GM18517 (cell line): Measurements from ENCODE around the gene PRDM10.

Experiments
- ATAC-seq: cut with Tn5 transposase; IDR thresholded peaks from one replicate; pipeline ENCODE4 v1.9.1; 2021; ENCODE audit warnings: mild to moderate bottlenecking, moderate library complexity; ENCODE audit not compliant: unreplicated experiment

Gene PRDM10

DNA sequence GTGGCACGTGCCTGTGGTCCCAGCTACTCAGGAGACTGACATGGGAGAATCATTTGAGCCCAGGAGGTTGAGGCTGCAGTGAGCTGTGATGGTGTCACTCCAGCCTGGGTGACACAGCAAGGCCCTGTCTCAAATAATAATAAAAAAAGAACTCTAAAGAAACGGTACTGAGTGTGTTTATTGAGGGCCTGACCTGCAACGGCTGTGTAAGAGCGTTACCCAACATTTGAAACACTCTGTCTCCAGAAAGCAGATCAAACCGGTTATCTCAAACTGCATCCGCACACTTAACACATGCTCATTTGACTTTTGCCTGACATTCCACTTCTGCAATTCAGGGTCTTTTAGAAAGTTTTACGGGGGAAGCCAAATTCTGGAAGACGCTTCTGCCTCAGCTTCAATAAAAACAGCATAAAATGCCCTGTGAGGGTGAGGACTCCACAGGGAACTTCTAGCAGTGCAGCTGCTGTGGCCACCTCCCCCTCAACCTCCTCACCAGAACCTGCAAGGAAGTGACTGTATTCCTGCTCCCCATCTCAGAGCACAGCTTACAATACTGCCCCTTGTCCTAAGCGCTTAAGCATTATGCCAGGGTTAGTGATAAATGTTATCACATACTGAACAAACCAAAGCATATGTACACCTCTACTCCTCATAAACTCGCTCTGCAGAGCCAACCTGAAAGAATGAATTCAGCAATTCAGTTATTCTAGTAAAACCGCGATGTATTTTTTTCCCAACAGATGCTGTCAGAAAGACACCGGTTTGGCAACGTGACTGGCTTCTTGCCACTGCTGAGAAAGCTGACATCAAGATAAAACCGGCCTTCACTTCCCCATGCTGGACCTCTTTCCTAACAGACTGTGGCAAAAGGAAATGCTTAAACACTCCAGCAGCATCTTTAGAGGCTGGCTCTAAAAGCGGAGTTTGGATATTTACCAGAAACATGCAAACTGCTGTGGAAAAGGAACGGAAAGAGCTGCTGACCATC, 52.2 kb downstream of the PRDM10 start:
- ATAC-seq = no peak

DNA sequence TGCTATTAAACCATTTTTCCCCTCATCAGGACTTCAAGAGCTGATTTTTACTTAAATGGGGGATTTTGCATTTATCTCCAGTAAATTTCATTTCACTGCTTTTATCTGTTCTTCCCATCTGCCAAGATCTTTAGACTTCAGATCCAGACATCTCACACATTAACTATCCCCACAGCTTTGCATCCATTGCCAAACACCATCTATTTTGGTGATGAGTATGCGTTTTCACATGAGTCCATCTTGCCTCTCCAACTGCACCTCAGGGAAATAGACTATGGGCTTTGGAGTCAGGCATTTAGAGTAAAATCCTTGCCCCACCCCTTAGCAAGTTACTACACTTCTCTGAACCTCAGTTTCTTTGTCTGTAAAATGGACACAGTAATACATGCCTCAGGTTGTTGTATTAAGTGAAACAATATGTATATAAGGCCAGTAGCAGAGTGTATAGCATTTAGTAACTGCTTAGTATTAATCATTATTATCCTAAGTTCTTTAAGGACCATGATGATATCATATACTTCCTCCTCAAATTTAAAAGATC, 53.6 kb downstream of the PRDM10 start:
- ATAC-seq = no peak

DNA sequence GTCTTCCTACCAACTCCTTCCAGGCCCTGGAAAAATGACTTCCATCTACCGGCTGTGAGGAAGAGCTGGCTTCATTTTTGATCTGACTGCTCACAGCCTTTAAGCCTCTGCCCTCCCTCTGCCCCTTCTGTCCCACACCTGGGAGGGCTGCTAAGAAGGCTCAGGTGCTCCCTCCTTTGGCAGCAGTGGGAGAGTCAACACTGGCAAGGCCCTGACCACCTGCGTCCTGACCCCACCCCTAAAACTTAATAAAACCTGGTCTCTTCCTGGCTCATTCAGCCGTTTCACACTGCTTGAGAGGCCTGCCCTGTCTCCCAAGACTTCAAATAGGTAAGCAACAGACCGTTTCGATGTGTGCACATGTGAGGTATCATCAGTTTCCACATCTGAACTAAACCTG, 55.2 kb downstream of the PRDM10 start:
- no peak for ATAC-seq

DNA sequence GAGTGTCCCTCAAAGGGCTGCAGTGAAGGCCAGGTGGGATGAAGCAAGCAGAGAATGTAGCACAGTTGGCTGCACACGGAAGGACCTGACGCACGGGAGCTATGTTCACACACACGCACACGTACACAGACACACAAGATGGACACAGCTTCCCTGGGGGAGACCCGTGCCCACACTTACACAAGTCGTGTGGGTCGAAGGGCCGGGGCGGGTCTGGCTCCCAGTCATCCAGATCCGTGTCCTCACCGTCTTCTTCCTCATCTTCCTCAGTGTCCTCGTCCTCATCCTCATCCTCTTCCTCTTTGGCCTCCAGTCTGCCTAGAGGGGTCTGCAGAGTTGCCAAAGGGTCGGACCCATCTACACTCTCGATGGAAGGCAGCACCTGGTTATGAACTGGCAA, 55.7 kb downstream of the PRDM10 start:
- ATAC-seq = no peak

DNA sequence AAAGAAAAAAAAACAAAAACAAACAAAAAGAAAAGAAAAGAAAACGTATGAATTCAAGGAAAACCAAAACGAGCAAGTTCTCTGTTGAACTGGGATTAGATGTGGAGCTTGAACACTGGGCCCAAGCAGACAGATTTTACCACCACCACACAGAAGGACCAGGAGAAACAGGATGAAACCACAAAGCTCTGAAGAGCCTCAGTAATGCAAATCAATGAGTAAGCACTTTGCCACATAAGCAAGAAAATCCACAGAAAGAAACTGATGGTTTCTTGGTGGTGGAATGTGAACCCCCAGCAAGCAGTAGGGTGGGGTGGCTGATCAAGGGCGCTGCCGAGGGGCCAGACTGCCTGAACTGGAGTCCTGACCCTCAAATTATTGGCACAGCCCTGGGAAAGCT, 56.4 kb downstream of the PRDM10 start:
- ATAC-seq = no peak

DNA sequence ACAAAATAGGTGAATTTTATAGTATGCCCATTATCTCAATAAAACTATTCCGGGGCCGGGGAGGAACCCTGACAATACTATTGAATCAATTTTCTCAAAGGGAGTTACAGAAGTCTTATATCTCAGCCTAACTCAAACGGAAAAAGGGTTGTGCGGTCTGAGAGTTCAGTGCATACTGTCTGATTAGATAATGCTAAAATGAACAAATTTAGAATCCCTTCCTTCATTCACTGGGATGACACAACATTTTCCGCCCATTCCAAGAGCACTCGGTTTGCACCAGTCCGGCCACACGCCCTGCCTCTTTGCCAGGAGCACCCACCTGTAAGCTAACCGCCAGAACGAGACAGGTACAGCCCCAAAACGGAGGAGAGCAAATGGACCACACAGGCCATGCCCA, 57.3 kb downstream of the PRDM10 start:
- no peak for ATAC-seq

DNA sequence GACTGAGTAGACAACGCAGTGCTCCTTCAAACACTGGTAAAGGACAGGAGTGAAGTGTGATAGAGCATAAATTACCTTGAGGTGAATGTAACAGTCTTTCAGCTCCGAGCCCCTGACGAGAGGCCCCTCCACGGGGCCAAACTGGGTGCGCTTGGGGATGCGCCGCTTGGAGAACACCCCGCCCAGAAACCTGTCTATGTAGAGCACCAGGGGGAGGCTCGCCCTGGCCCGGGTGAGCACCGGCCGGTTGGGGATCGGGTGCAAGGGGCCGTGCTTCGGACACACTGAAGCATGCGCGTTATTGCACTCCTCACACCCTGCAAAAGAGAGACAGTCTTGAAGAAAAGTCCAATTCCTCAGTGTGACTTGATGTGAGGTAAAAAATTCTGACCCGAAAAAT, 57.9 kb downstream of the PRDM10 start:
- ATAC-seq = no peak

DNA sequence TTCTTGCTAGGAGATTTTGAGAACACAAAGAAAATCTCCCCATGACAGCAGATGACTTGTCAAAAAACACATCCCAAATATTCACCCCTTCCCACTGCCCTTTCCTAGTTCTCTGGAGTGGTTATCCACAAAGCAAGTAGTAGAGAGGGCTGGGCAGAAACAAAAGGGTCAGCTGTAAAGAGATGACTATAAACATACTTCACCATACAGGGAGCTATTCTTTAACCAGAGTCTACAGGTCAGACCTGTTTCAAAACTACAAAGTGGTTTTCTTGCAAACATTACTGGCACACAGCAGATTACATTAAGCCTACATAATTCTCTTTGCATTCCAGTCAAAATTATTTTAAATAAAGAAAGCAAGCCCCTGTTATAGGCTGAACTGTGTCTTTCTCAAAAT, 59.6 kb downstream of the PRDM10 start:
- ATAC-seq = no peak

DNA sequence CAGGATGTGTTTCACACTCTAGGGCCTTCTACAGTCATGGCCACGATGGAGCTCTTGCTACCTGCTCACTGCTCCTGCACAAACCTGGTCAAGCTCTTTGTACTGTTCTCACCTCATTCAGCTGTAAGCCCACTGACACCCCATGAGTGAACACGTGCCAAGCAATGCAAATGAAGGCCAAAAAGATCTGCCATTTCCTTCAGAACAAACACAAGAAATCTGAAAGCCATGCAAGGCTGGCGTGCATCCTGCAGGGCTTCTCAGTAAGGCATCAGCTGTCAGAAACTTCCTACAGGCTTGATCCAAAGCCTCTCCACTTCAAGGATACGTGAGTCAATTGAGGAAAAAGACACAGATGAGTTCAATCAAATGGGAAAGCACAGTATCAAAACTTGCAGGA, 63.1 kb downstream of the PRDM10 start:
- no peak for ATAC-seq

DNA sequence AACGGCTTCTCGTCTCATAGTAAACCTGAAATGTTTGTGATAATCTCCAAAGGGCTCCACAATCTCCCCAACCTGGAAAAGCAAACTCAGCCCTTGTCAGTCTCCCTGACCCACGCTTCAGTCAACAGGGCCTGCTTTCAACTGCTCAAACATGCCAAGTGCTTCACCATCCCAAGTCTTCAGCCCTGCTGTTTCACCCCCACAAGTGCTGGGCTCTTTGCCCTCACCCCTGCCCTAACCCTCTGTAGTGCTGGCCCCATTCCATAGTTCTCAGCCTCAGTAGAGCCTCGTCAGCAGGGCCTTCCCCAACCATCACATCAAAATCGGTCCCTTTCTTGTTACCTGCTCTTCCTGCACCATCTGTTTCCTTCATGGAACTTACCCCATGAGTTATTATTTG, 63.9 kb downstream of the PRDM10 start:
- no peak for ATAC-seq

DNA sequence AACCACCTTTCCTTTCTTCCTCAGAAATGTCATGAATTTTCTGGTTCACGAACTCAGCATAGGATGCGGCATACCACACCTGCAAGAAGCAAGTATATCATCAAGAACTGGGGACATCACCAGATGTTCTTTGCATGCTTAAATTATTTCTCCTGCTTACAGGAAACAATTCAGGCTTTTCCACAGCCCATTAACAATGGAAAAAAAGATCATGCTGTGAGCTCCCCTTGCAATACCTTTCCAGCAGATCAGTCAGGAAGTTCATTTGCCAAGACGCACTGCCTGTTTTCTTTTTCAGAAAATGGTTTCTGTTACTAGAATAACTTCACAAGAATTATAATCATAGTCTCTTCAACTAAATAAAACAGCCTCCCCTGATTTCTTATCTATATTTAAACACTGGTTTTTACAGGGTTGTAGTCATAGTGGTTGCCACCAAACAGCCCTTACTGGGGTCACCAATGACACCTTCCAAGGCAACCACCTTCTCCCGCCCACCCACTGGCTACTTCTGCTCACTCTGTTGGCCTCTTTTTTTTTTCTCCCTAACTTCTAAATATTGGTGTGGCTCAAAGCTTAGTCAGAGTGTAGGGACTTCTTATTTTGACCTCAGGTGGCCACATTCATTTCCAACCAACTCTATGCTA, 64.9 kb downstream of the PRDM10 start:
- no peak for ATAC-seq

DNA sequence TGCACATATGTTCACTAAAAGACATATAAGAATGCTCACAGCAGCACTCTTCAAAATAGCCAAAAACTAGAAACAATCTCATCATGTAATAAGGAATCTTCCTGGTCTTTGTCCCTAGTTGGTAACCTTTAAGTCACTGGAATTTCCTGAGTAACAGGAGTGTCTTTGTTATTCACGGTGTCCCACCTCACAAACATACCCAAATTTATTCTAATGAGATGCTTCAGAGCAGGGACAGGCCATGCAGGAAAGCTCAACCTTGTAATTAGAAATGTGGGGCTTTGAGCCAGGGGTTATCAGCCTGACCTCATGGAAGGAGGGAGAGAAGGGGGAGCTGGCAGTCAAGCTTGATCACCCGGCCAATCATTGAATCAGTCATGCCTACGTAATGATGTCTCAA, 66.9 kb downstream of the PRDM10 start:
- no peak for ATAC-seq

DNA sequence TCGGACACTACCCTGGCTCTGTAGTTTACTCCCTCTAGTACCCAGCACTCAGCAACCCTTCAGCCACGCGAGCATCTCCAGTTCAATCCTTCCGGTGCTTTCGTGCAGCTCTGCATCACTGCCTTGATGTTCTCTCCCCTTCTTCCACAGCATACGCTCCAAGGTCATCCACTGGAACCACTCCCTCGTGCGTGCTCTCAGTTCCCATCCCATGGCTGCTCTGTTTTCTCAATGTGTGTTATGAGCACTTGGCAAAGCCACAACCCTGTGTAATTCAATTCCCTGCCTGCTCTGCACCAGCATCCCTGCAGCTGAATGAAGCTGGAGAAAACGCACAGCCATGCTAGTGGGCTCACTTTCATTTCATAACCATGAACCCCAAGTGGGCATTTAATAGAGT, 68.7 kb downstream of the PRDM10 start:
- ATAC-seq = no peak

DNA sequence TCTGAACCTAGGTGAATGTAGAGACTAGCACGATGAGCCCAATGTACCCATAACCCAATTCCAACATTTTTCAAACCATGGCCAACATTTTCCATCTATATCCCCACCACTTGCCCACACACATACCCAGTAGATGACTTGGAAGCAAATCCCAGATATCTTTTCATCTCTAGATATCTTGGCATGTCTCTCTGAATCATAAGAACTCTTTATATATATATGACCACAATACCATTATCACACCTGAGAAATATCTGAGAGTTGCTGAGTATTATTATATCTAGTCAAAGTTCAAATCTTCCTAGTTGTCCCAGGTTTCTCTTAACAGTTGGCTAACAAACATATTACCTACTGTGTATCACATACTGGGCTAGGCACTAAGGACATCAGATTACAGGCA, 69.4 kb downstream of the PRDM10 start:
- ATAC-seq = no peak

DNA sequence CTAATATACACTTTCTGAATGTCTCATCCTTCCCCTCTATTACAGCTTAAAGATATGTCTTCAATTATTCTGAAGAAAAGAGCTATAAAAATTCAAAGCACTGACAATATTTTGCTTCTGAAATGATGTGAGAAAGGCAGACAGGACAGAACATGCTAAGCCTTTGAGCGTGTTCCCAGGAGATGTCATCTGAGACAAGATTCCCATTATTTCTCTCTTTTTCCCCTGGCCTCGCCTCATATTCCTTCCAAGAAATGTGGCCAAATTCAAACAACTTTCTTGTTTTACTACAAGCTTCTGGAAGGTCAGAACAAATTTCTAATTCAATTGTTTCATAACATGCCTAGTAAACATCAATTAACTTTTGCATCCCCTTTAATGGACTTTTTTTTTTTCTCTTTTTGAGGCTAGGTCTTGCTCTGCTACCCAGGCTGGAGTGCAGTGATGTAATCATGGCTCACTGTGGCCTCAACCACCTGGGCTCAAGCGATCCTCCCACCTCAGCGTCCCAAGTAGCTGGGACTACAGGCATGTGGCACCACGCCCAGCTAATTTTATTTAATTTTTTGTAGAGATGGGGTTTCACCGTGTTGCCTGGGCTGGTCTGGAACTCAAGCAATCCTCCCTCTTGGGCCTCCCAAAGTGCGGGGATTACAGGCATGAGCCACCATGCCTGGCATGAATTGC, 70.1 kb downstream of the PRDM10 start:
- no peak for ATAC-seq

DNA sequence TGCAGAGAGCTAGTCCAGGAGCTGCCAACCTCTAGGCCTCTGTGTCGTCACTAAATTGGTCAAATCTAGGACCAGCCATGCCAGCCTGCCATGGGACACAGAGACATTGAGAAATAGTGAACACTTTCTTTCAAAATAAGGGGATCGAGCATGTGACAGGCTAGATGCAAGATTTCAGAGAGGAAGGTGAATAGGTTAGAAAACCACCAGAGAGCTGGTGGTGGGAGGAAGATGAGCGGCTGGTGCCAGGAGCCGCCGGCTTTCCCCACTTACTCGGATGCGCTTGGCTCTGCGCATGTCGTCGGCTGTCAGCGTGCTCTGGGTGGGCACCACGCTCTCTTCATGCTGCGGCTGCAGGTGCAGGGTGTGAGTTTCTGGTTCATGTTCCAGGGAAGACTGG, 71.9 kb downstream of the PRDM10 start:
- ATAC-seq = no peak

DNA sequence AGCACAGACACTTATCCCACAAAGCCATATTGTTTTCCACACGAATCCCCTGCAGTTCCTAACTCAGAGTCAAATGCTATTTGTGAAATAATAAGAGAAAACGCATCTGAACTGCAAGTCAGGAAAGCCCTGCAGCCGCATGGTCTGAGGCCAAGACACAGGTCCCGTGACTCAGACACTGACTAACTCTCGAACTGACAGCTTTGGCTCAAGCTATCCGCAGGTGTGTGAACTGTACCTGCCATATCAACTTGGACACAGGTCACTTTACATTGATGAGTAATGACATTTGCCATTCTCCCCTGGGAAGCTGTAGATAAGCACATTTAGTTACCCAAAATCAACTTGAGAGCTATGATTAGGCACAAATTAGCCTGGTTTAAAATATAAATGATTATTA, 72.3 kb downstream of the PRDM10 start:
- no peak for ATAC-seq

DNA sequence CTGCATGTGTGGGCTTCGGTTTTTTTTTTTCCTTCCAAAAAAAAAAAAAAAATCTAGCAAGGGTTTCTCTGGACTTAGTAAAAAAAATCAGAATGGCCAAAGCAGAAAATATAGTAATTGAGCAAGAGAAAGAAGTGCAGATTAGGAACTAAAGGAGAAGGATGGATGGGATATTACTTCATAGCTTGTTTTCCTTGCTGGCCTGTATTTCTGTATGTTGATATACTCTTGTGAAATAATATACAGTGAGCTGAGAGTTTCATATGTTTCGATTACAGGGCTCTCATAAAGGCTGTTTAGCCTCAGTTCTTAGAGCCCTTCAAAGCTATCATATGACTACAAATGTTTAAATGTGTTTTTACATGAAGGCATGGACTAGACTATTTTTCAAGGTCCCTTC, 72.9 kb downstream of the PRDM10 start:
- no peak for ATAC-seq

DNA sequence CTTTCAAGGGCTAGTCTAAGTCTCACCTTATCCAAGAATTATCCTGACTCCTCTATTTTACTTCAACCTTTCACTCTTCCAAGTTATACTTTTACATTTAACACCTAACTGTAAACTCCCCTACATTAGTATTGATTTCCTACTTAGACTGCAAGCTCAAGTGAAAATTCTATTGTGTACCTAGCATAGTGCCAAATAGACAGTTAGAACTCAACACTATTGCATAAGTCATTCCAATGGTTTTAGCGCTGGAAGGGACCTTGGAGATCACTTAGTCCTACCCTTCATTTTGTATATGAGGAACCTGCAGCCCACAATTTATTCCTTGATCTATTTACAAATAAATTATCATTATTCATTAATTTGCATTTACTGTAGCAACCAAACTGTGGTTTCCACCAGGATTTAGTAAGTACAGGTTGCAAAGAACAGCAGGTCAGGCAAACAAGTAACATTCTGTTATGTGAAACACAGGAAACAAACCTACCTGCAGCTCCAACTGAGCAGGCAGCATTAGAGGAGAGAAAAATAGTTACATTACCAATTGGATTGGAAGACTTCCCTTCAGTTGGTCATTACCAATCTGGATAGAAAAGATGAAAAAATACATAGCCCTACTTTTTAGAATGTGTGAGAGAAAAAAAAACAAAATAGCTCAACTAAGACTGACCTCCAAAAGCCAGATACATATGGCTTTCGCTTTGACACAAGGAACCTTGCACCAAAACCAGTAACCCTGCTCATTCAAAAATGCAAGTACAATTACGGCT, 73.5 kb downstream of the PRDM10 start:
- ATAC-seq = no peak

DNA sequence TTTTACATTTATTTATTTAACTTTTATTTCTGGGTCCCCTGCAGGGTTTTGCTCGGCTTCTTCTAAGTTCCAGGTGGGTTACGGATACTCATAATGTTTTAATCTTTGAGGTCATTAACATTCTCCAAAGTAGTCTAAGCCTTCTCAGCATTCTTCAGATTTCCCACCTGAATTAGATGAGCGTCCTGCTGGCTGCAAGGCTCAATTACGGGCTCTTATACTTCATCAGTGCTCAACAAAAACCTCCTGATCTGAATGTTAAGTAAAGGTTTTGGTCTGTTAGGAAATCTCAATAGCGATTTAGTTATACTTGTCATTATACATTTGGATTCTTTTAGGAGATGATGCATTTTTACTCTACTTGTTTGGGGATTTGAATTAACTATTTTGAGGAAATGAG, 80.0 kb downstream of the PRDM10 start:
- ATAC-seq = no peak

DNA sequence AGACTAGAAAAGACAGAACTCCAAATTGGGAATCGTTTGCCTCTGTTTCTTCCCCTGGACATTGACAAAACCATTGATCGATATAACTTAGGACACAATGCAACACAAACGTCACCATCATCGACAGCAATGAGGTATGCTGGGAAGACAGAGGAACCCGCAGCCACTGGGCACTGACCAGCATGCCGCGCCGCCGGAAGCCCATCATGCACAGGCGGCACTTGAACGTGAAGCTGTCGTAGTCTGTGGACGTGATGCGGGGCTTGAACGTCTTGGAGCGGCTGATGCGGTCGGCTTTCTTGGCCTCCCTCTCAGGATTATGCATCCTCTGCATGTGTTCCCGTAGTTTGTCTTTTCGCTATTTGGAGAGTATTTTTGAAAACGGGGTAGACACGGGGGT, 84.3 kb downstream of the PRDM10 start:
- ATAC-seq = no peak
